ENCODE results near the gene CD79A. TPM values are rescaled to one million over a fixed set of nuclear protein-coding genes. Genes with fewer than 3 reads are reported as not detected.

The CD79A gene
- total RNA-seq, 1 donor from 2014 or later = not detected

Small RNAs within 50 kb of the gene (small RNA-seq; reads per million reads assigned to genes)
- not detected for gene MIR6797

Other genes starting within 250 kb of the CD79A start
- not detected for gene CEACAM7, start 189.0 kb upstream of the CD79A start, total RNA-seq
- not detected for gene CEACAM5, start 168.7 kb upstream of the CD79A start, total RNA-seq
- gene CEACAM6, start 121.7 kb upstream of the CD79A start, total RNA-seq = not detected
- not detected for gene CEACAM3, start 80.7 kb upstream of the CD79A start, total RNA-seq
- not detected for gene LYPD4, start 32.6 kb upstream of the CD79A start, total RNA-seq
- gene DMRTC2, start 32.2 kb upstream of the CD79A start, total RNA-seq = not detected
- gene RPS19, start 17.0 kb upstream of the CD79A start, total RNA-seq = 405 TPM
- gene ARHGEF1, start 5.9 kb downstream of the CD79A start, total RNA-seq = 8.7 TPM
- gene ERFL, start 51.2 kb downstream of the CD79A start, total RNA-seq = not detected
- gene RABAC1, start 82.0 kb downstream of the CD79A start, total RNA-seq = 69.3 TPM
- 153 TPM for gene ATP1A3, start 117.0 kb downstream of the CD79A start, total RNA-seq
- gene GRIK5, start 192.9 kb downstream of the CD79A start, total RNA-seq = 20.0 TPM
- gene ZNF574, start 198.9 kb downstream of the CD79A start, total RNA-seq = 11.1 TPM